HG03280 (cell line): ENCODE results near the gene ZNF134.

Experiments used
- ATAC-seq: cut with Tn5 transposase; IDR thresholded peaks from one replicate; pipeline ENCODE4 v1.9.1; 2021; ENCODE audit warnings: mild to moderate bottlenecking, moderate library complexity; ENCODE audit not compliant: unreplicated experiment

Gene ZNF134

DNA sequence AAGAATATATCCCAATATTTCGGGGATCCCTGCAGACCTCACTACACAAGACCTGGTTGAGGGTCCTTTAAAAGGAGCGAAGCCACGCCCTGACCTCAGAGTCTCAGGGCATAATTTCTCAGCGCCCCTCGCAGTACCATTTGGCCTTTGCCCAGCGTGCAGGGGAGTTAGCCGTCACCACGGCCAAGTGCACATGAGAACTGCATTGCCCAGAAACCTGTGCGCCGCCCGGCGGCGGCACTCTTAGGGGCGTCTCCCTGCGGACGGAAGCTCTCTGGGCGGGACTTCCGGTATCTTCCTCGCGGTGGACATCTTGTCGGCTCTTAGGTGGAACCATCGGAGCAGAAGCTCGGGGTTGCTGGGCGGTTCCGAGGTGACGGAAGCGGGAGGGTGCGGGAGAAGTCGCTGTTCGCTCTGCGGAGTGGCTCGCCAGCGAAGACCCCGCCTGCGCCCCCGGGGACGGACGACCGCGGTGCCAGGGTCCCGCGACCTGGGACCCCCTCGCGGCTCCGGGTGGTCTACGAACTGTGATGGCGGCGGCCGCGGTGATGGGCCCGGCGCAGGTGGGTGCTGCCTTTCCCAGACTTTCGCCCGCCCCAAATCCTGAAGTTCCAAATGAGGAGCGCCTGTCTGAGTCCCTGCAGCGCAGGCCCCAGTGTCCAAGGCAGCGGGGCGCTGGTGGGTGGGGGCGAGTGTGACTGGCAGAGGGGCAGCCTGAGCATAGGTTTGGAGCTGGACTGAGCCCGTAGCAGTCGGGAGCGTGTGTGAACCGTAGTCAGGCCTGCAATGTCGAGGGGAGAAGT lies at the start of gene ZNF134:
ZNF134 (plus strand) TSS at position 302 of the 803 bp plus-strand sequence. CDS start 5,227 bp downstream, outside the sequence.
- peak; percentile 97 for ATAC-seq

DNA sequence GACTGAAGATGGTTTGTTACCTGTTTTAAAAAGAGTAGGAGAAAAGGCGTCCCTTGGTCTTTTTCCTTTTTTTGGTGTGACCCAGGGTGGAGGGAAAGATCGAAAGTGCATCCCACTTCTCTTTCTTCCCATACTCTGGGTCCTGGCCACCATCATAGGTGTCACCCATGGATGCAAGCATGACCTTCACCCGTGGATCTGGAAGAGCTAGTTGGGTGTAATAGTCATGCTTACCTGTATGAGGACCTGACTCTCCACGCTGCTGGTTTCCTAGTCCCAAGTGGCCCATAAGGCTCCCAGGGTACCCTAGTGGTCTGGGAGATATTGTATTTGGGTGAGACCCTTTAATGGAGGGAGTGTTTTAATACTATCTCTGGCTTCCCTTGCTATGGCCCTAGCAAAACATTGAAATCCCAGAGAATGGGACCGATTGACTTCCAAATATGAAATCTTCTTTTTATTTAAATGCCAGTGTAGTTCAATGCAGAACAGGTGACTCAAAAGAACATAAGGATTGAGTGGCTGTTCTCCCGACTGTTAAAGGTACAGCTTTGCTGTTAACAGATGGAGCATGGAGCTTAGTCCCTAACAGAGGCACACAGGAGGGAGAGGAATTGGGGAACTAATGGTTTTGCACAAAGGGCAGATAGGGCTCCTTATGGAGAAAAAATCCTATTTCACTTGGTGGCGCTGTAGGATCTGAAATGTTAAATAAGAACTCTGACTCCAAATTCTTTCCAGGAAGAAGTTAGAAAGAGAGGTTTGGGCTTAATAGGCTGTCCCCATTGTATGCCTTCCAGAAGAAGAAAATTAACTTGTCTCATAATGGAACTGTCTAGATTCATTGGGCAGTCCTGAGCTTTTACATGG lies 47.4 kb upstream of the ZNF134 start:
- ATAC-seq, result no peak

- ATAC-seq, result no peak
Measured at GRCh38 chr19:57570707-57571106, 43.3 kb upstream of the ZNF134 start.

DNA sequence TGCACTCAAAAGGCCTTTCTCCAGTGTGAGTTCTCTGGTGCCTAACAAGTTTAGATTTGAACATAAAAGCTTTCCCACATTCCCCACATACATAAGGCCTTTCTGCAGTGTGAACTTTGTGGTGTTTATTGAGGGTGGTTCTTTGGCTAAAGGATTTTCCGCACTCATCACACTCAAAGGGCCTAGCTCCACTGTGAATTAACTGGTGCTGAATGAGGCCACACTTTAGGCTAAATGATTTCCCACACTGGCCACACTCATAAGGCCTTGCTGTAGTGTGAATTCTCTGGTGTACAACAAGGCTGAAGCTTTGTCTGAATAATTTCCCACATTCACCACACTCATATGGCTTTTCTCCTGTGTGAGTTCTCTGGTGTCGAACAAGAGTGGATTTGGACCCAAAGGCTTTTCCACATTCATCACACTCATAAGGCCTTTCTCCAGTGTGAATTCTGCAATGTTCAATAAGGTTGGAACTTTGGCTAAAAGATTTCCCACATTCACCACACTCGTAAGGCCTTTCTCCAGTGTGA lies 41.6 kb upstream of the ZNF134 start:
- no peak for ATAC-seq

GRCh38 chr19:57576661-57577060 lies 37.4 kb upstream of the ZNF134 start:
- ATAC-seq, result no peak

DNA sequence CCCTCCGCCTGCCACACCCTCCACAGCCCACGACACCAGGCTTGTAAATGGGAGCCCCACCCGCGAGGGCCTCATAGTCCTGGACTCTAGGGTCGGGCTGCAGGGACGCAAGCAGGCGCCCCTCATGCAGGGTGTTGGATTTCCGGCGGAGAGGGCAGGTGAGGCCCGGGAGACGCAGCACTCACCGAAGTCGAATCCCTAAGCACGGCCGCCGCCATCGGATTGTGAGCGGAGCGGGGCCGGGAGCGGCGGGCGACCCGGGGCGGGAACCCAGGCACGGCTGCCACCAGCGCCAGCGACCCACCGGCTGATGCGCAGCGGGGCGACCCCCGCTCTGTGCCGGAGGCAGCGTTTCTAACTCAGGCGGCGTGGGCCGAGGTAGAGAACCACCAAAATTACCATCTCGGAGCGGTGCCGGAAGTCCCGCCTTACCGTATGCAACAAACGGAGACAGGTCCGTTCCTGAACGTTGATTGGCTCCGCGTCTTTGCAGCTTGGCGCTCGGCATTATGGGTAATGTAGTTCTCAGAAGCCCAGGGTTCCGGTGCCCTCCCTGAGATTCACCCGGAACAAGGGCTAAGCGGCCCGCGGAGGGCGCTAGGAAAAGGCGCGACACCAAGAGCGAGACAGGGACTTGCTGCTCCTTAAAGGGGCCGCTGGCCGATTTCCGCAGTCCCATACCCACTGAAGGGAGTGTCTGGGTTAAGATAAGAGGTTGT lies 35.4 kb upstream of the ZNF134 start, which contains the start of gene ZNF416:
ZNF416 (minus strand) TSS at position 425 of the 719 bp plus-strand sequence; CDS start at position 218, 207 bp downstream.
- peak; percentile 97 for ATAC-seq

GRCh38 chr19:57583104-57583520 lies 30.9 kb upstream of the ZNF134 start:
- ATAC-seq, result no peak

- no peak for ATAC-seq
Measured at GRCh38 chr19:57583521-57584416, 30.3 kb upstream of the ZNF134 start, which contains the start of gene ZIK1. Gene ZIK1, plus strand, starts transcription at chr19:57584145. Its CDS starts 212 bp downstream, at chr19:57584357.

- no peak for ATAC-seq
Measured at GRCh38 chr19:57587529-57587928, 26.5 kb upstream of the ZNF134 start.

- ATAC-seq, result no peak
Measured at GRCh38 chr19:57599377-57599760, 14.7 kb upstream of the ZNF134 start.

GRCh38 chr19:57599761-57600383 lies 14.2 kb upstream of the ZNF134 start, which contains the start of gene ZNF530:
Gene ZNF530, plus strand, starts transcription at chr19:57599885. Its CDS starts 4,461 bp downstream, at chr19:57604346.
- ATAC-seq, result peak; percentile 95

DNA sequence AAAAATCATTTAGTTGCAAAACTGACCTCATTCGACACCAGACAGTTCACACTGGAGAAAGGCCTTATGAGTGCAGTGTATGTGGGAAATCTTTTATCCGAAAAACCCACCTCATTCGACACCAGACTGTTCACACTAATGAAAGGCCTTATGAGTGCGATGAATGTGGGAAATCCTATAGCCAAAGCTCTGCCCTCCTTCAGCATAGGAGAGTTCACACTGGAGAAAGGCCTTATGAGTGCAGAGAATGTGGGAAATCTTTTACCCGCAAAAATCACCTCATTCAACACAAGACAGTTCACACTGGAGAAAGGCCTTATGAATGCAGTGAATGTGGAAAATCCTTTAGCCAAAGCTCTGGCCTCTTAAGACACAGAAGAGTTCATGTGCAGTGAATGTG lies 7.1 kb upstream of the ZNF134 start:
- no peak for ATAC-seq

DNA sequence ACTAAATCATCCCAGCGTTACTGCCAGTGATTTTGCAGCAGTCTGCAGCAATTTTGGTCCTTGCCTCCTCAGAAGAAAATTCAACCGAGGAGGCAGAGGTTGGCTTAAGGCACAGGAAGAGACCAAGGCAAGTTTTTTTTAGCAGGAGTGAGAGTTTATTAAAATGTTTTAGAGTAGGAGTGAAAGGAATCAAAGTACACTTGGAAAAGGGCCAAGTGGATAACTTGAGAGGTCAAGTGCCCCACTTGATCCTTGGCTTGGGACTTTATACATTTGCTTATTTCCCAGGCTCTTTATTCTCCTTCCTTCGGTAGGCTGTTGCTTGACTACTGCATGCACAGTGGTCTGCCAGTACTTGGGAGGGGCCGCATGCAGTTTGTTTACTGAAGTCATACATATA lies 2.9 kb upstream of the ZNF134 start:
- no peak for ATAC-seq

GRCh38 chr19:57615346-57615745 lies 1.3 kb downstream of the ZNF134 start:
- no peak for ATAC-seq

GRCh38 chr19:57620673-57621348 lies 6.8 kb downstream of the ZNF134 start:
- ATAC-seq, result no peak

- ATAC-seq, result no peak
Measured at GRCh38 chr19:57623091-57623490, 9.0 kb downstream of the ZNF134 start.

- peak; percentile 97 for ATAC-seq
Measured at GRCh38 chr19:57632987-57633831, 19.2 kb downstream of the ZNF134 start, which contains the start of gene ZNF211. Gene ZNF211, plus strand, starts transcription at chr19:57633168. Its CDS starts 179 bp downstream, at chr19:57633347.

DNA sequence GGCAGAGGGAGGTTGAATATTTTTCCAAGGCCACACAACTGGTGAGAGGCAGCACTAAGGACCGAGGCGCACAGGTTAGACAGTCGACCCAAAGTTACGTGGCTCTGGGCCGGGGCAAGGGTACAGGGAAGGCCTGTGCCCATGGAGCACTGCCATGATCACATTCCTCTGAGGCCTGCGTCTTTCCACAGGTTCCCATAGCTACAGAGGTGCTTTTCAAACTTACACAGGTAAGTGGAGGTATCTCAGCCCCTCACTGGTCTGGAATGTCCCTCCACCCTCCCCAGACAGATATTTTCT lies 19.7 kb downstream of the ZNF134 start:
- no peak for ATAC-seq
